ENCODE results near the gene ALDH1A3. TPM values are rescaled to one million over a fixed set of nuclear protein-coding genes. Genes with fewer than 3 reads are reported as not detected.

Gene ALDH1A3
- total RNA-seq, 1 experiment from 2014 or later, result 14.0 TPM

- Mint-ChIP-seq H3K4me1 (no peaks in the 10 kb centered on the region), H3K36me3 (no peaks in the 10 kb centered on the region), H3K27ac (no peak overlapping the region), H3K9me3 (peaks cover 11% of the 10 kb centered on the region), H3K4me3 (no peak overlapping the region), H3K27me3 (ENCODE audit: low read depth) (no peaks in the 10 kb centered on the region)
- TF ChIP-seq ZNF219 (CRISPR knock-in tag; IDR thresholded peaks at IDR 0.05; ENCODE audit: borderline replicate concordance) (no peak), FOXJ3 (CRISPR knock-in tag; IDR thresholded peaks at IDR 0.05; ENCODE audit: borderline replicate concordance) (no peak), ZNF532 (CRISPR knock-in tag; IDR thresholded peaks at IDR 0.05; ENCODE audit: borderline replicate concordance) (no peak), ATF1 (CRISPR knock-in tag; IDR thresholded peaks at IDR 0.05) (no peak), ZNF138 (CRISPR knock-in tag; conservative IDR thresholded peaks at IDR 0.05) (no peak)
- ATAC-seq (no peak), DNase-seq (ENCODE audit: low spot score) (no peak)
- CTCF ChIA-PET, result interaction anchor here (1.3 kb wide), 1 partner anchor 172 kb away, joined by 4 read pairs; no protein-coding TSS in a partner anchor
- POLR2A ChIA-PET, result no interaction called here
Observed at GRCh38 chr15:100836501-100836900, 43.1 kb upstream of the ALDH1A3 start.

- Mint-ChIP-seq H3K9me3 (no peaks in the 10 kb centered on the region), H3K36me3 (no peaks in the 10 kb centered on the region), H3K27ac (no peak overlapping the region), H3K4me3 (no peak overlapping the region), H3K4me1 (no peaks in the 10 kb centered on the region), H3K27me3 (ENCODE audit: low read depth) (no peaks in the 10 kb centered on the region)
- no peak for TF ChIP-seq KAT7 (CRISPR knock-in tag; IDR thresholded peaks at IDR 0.05; ENCODE audit: borderline replicate concordance)
- no peak for TF ChIP-seq E2F1 (CRISPR knock-in tag; IDR thresholded peaks at IDR 0.05)
- no peak for TF ChIP-seq SMAD3 (CRISPR knock-in tag; IDR thresholded peaks at IDR 0.05; ENCODE audit: borderline replicate concordance)
- TF ChIP-seq TP53 (CRISPR knock-in tag; IDR thresholded peaks at IDR 0.05), result no peak
- TF ChIP-seq FOXP1 (CRISPR knock-in tag; IDR thresholded peaks at IDR 0.05; ENCODE audit: borderline replicate concordance), result no peak
- no peak for TF ChIP-seq TCF7 (CRISPR knock-in tag; IDR thresholded peaks at IDR 0.05; ENCODE audit: low read depth)
- TF ChIP-seq MYBL2 (CRISPR knock-in tag; IDR thresholded peaks at IDR 0.05), result no peak
- TF ChIP-seq ZNF138 (CRISPR knock-in tag; conservative IDR thresholded peaks at IDR 0.05), result no peak
- no peak for TF ChIP-seq ATF6 (CRISPR knock-in tag; IDR thresholded peaks at IDR 0.05)
- ChIA-PET CTCF (no interaction called here), POLR2A (no interaction called here)
- ATAC-seq (no peak), DNase-seq (ENCODE audit: low spot score) (no peak)
Observed at GRCh38 chr15:100841426-100841825, 38.2 kb upstream of the ALDH1A3 start.

GRCh38 chr15:100842756-100843730, 36.6 kb upstream of the ALDH1A3 start:
- ATAC-seq (no peak), DNase-seq (ENCODE audit: low spot score) (no peak)
- Mint-ChIP-seq H3K4me3 (no peak overlapping the region), H3K9me3 (no peaks in the 10 kb centered on the region), H3K36me3 (no peaks in the 10 kb centered on the region), H3K4me1 (no peaks in the 10 kb centered on the region), H3K27me3 (ENCODE audit: low read depth) (peaks cover 5% of the 10 kb centered on the region), H3K27ac (no peak overlapping the region)
- CTCF ChIA-PET, result no interaction called here
- TF ChIP-seq ATF6 (CRISPR knock-in tag; IDR thresholded peaks at IDR 0.05) (no peak), NFE2L1 (CRISPR knock-in tag; IDR thresholded peaks at IDR 0.05) (no peak)
- POLR2A ChIA-PET, result no interaction called here
